Fibroblast of pulmonary artery (primary cell): ENCODE measurements around the gene TROAP.
A peak's percentile ranks its signal among the peaks of the same experiment; 100 is the strongest.

ENCODE experiments used
- DNase-seq: peaks from one replicate; pipeline ENCODE4 v3.0.0-alpha.2; 2010; ENCODE audit warnings: low read depth
- H3K4me3 ChIP-seq: replicated peaks from 2 replicates; pipeline ENCODE4 v1.5.1; 2011; ENCODE audit warnings: low read depth, mild to moderate bottlenecking, control low read depth, low read length, moderate library complexity
- CTCF ChIP-seq: IDR thresholded peaks from 2 replicates; pipeline ENCODE4 v1.5.1; 2011; ENCODE audit warnings: mild to moderate bottlenecking, control low read depth, low read length, inconsistent platforms; ENCODE audit errors: missing control alignments

TROAP gene

GRCh38 chr12:49340971-49341776, 18.1 kb downstream of the TROAP start:
- no peak overlapping the region for H3K4me3 ChIP-seq
- no peak for DNase-seq
- no peak for TF ChIP-seq CTCF

GRCh38 chr12:49341777-49342065, 18.7 kb downstream of the TROAP start:
- DNase-seq: no peak
- no peak for TF ChIP-seq CTCF
- H3K4me3 ChIP-seq: peak overlapping the region; percentile 39

GRCh38 chr12:49342066-49342913, 19.2 kb downstream of the TROAP start:
- TF ChIP-seq CTCF: peak; percentile 74
- H3K4me3 ChIP-seq: peak overlapping the region; percentile 39
- DNase-seq: peak; percentile 80

- H3K4me3 ChIP-seq: peak overlapping the region; percentile 39
- no peak for TF ChIP-seq CTCF
- no peak for DNase-seq
These were observed 20.1 kb downstream of the TROAP start for GRCh38 chr12:49342914-49343731.

GRCh38 chr12:49344486-49345050, 21.5 kb downstream of the TROAP start:
- H3K4me3 ChIP-seq: no peak overlapping the region
- DNase-seq: no peak
- TF ChIP-seq CTCF: no peak

GRCh38 chr12:49345051-49345824, 22.2 kb downstream of the TROAP start:
- peak overlapping the region; percentile 40 for H3K4me3 ChIP-seq
- no peak for DNase-seq
- TF ChIP-seq CTCF: no peak
